GM19372 (cell line): ENCODE data around the gene ADAMTS20.

Source experiments
- ATAC-seq: cut with Tn5 transposase; IDR thresholded peaks from one replicate; pipeline ENCODE4 v1.9.1; 2021; ENCODE audit warnings: mild to moderate bottlenecking, low read depth, moderate library complexity; ENCODE audit not compliant: unreplicated experiment

Gene ADAMTS20

DNA sequence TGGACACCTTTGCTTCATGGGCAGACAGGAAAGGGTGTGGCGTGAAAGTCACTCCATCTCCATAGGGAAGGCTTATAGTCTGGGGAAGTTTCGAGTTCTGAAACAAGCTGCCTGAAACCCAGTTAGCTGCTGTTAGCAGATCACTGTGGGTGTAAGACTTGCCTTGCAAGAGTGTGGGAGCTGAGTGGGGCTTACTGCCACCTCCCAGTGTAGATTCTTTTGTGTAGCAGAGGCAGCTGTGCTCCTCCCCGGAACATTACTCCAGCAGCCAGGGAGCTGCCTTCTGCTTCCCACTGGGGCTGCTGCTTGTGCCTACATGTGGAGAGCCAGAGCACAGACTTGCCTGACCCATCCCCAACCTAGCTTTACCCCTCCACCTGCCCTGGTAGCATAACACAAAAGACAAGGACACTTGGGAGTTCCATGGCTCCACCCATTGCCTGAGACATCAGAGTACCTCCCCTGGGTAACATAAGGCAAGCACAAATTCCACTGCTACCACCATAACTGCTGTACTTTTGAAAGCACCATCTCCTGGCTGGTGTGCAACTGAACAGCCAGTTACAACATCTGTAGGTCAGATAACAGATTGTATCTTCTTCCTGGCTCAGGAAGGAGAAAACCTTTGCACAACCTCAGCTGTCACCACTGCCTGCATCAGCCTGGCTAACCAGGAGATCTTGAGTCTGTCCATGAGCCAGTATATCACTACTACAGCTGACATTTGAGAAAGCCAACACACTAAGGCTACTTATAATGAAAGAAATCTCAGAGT lies 69.5 kb downstream of the ADAMTS20 start:
- no peak for ATAC-seq

DNA sequence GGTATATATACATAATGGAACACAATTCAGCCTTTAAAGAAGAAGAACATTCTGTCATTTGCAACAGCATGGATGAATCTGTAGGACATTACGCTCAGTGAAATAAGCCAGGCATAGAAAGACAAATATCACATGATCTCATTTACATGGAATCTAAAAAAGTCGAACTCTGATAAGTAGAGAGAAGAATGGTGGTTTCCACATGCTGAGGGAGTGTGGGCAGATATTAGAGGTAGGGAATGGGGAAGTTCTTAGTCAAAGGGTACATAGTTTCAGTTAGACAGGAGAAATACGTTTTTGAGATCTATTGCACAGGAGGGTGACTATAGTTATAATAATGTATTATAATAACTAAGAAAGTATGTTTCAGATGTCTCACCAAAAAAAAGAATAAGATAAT lies 71.4 kb downstream of the ADAMTS20 start:
- ATAC-seq = no peak

DNA sequence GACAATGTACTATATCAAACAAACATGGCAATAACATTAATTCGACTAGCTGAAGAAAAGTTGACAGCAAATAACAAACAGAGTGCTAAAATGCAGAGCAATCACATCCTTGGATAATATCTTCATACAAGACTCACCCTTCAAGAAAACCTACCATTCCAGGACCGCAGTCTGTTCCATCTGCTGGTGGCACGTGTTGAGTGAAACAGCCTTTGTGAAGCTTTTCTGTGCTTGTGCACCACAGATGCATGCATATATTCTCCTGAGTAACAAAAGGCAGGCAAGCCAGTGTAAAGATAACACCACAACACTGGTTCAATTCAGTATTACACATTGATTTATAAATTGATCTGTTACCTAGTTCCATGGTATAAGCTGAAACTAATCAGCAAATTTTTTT lies 89.3 kb downstream of the ADAMTS20 start:
- ATAC-seq = no peak

DNA sequence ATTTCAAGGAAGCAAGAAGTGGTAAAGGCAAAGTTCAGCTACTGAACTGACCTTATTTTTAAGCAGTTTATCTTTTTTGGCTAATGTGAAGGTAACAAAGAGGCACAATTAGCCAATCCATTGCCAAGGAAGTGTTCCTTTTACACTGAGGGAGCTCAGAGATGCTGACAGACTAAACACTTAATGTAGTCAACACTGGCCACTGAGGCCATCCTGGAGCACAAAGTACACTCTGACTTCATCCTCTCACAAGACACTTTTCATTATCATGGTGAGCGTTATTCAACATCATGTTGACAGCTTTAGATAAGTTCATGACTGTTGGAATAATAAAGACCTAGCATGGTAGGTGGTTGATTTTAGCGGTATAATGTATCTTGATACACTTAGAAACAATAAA lies 89.9 kb downstream of the ADAMTS20 start:
- ATAC-seq = no peak

DNA sequence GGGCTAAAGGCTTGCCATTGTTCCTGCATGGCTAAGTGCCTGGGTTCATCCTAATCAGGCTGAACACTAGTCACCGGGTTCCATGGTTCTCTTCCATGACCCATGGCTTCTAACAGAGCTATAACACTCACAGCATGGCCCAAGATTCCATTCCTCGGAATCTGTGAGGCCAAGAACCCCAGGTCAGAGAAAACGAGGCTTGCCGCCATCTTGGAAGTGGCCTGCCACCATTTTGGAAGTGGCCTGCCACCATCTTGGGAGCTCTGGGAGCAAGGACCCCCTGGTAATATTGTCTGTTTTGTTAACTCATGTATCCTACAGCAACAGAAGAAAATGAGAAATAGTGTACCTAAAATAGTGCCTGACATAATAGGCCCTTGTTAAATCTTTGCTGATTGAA lies 92.7 kb downstream of the ADAMTS20 start:
- no peak for ATAC-seq

DNA sequence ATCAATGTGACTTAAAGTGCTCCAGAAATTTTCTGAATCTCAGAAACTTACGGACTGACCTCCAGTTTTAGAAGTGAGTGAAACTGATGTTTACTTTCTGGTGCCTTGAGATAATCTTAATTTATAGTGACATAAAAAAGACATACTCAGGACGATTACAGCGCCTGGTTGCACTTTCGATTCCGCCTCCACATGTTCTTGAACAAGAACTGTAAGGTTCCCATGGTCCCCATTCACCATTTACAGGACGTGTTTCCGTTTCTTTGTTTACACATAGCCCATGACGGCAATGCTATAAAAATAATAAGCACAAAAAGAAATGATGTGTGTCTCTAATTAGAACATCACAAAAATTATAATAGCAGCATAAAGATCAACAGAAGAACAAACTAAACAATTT lies 98.2 kb downstream of the ADAMTS20 start:
- ATAC-seq = no peak

DNA sequence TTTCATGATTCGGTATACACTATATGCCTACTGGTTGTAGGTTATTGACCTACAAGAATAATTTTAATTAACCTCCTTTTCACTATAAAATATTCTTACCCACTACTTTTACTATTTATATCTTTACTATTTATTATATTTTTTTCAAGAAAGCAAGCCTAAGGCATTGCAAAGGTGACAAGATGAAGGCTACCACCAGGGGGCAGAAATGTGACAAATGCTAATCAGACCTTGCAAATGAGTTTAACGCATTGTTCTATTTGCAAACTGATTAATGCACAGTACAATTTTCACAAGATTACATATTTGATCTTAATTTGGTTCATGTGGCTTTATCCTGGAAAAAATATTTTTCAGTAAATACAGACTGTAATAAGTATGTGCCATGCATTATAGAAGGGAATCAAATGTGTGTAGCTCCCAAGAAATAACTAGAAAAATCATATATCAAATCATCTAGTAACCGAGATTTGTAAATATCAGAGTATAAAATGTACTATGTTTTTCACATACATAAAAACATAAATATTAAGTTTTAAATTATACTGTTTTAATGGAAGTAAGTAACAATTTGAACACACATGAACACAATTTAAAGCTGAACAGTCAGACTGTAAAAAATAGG lies 107.0 kb downstream of the ADAMTS20 start:
- peak; percentile 72 for ATAC-seq

DNA sequence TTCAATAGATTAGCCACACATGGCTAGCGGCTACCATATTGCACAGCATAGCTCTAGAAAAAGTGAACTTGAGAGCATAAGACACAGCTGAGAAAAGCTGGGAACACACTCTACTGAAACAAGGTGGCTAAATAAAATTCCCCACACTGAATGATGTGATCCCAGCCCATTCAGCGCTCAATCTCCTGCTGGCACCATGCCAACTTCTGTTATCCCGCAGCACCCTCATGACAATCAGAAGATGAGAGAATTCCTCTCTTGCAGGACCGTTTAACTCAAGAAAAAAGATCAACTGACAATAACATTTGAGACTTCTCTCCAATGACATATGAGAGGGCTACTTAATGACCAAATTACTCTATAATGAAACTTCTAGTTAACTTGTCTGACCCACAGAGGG lies 115.4 kb downstream of the ADAMTS20 start:
- no peak for ATAC-seq

DNA sequence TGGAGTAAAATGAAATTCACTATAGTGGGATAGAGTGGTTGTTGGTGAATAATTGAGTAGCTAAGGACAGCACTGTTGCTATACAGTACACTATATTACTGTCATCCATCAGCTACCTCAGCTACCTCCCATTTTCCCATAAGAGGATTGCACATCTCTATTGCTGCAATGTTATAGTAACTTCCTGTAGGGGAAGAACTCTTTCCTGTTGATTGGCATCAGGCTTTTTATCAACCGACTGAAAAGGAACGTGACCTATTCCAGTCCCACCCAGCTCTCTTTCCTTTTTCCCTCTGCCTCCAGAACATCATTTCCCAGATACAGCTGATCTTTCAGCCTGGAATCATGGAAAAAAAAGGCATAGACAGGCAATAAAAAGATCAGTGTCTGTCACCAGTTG lies 117.4 kb downstream of the ADAMTS20 start:
- no peak for ATAC-seq

DNA sequence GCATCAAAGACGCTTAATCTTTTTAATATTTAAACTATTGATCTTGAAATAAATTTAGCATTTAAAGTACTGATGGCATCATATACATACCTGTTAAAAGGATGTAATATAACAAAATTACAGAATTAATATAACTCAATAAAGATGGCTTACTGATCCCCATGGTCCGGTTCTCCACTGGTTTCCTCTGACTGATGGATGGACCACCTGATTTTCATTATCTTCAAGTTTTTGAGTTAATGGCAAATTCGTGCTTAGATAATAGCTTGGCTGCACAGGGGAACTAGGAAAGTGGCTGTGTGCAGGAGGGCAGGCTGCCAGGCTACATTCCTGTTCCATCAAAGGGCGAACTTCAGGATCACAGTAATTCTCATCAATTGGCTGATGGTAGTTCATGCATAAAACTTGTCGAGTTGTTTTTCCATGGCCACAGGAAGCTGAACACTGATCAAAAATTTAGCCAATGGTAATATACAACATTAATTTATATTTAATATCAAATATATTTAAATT lies 123.9 kb downstream of the ADAMTS20 start:
- no peak for ATAC-seq

DNA sequence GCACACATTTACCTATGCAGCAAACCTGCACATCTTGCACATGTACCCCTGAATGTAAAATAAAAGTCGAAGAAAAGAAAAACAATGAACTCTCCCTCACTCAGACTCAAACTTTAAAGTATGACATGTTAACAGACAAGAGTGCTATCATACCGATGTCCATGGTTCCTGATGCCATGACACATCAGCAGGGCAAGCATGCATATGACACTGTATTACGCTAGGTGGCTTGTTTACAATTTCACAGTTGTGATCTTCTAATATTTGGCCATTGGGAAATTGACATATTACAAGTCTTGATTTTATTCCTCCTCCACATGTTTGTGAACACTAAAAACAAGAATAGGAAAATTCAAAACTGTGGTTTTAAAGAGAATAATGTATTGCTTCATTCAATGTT lies 126.6 kb downstream of the ADAMTS20 start:
- no peak for ATAC-seq

DNA sequence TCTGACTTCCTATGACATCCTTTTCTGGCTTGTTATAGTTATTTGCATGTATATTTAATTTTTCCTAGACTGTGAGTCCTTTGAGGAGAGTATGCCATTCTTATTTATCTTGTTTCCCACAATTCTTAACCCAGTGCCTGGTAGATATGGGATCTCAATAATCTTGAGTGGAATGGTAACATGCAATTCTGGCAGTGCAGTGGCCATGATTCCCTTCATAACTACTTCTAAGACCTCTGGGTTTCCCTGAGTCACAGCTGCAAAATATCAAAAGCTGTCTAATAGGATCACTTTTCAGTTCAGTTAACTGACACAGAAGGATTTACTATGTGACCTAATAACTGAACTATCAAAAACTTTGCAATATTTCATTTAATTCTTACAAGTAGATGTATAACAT lies 135.0 kb downstream of the ADAMTS20 start:
- no peak for ATAC-seq

DNA sequence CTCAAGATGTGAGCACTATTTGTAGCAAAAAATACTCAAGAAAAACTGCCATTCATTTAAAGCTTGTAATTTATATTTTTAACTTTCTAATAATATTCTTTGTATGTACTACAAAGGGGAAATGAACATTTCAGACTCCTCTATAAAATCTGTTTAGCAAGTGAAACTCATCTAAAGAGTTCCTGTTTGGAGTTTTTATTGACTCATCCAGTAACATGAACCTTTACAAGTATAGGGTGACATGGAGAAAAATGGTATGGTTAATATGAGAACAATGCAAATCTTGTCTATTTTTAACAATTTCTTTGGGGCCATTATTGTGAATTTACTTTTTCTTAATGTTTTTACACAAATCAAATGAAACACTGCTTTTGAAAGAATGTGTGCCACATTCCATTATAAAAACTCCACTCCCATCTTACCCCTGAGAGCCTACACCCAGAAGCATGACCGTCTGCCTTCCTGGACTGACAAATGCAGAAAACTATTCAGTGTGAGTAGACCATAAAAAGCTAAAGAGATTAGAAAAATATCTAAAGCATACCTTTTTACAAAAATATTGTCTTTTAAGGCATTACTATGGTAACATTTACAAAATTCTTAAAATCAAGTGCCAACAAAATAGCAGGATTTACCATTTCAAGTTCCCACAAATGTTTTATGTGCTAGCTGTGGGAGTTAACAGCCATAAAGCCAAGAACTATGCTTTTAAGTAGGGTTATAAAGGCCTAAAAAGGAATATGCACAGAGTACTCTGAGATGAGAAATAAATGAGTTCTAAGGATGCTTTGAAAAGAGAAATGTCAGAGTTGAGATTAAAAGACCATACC lies 144.0 kb downstream of the ADAMTS20 start:
- ATAC-seq = peak; percentile 54

DNA sequence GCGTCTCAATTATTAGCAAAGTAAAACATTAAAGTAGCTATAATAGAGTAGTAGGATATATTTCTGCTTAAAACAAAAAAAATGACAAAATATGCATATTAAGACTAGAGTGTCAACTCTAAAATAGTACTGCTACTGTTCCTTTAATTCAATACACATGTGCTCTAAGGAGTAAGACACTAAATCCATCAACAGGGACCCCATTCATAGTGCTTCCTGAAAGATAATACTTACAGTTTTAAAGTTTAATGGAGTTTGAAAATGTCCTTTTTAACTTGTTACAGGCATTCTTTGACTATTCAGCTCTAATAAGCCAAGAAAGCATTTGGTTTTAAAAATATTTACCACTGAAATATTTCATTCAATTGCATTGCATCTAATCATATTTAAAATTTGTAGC lies 145.2 kb downstream of the ADAMTS20 start:
- no peak for ATAC-seq

DNA sequence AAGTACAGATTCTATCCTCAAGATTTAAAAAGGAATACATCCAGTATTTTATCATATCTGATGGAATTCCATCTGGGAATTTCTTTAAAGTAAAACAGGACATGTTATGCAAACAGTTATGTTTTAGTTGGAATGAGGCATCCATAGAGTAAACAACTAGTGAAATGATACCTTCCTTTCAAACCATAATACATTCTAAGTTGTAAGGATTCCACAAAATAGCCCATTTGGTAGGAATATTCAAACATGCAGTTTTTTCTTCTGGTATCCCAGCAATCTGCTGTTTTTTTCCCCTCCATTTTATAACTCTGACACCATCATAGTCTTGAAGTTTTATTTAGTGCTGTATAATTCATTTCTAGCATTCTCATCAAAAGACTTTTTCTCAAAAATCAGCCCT lies 149.6 kb downstream of the ADAMTS20 start:
- ATAC-seq = no peak

DNA sequence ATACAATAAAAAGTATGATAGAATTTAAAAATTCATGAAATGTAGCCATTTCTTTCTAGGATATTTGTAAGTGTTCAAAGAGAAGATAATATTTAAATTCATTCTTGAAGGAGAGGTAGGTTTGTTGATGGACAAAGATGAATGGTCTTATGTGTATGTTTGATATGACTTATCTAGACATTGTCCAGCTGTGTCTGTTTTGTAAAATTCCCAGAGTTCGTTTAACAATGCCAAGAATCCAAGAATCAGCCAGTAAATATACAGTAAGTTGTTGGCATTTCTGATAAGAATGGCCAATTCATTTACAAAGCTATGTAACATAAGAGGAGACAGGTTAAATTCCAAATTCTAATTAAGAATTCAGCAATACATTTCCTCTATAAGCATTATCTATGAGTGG lies 150.9 kb downstream of the ADAMTS20 start:
- ATAC-seq = no peak

DNA sequence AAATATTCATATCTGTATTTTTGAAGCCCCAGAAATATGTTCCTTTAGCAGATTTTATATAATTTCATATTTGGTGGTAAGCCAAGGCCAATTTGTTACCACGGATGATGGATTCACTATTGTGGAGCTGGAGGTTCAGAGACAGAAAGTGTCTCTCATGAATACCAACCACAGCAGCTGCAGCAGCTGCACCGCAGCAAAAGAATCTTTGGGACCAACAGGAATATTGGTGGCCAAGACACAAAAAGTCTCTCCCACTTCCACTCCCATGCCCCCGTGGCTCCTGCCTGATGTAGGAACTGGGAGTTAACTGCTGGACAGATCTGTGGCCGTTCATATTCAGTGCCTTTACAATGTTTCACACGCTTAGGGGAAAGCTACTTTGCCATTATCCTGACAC lies 155.3 kb downstream of the ADAMTS20 start:
- no peak for ATAC-seq

DNA sequence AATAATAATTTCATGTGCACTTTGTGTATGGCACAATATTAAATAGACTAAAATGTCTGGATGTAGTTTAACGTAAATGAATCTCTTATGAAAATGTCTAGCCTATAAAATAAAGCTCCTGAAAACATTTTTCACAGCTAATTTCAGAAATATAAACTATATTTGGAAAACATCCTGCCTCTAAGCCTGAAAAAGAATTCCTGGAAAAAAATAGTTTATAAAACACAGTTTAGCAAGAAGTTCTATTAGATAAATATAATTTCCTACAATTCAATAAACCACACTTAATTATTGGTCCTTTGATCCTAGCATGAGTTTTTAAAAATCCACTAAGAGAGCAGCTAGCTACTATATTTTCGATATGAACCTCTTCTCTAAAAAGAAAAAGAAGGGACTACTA lies 159.9 kb downstream of the ADAMTS20 start:
- ATAC-seq = no peak

DNA sequence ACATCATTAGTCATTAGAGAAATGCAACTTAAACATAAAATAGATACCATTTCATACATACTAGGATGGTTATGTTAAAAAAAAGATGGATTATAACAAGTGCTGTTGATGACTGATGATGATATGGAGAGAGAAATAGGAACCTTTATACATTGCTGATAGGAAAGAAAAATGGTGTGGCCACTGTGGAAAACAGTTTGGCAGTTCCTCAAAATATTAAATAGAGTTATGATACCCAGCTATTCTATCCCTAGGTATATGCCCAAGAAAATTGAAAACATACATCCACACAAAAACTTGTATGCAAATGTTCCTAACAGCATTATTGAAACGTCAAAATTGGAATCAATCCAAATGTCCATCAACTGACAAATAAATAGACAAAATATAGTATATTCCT lies 170.1 kb downstream of the ADAMTS20 start:
- ATAC-seq = no peak

DNA sequence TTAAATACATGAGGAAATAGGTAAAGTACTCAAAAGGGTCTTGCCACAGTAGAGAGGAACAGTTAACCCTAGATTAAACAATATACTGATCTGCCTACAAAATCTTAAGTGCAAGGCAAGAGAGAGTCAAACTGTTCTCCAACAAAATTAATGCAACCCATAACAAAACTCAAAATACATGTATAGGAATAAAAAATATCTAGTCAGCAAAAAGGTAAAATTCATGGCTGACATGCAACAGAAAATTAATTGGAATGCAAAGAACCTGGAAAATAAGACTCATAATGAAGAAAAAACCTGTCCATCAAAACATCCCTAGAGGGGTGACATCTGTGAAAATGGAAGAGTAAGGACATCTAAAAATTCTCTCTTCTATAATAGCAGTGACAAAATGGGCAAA lies 173.6 kb downstream of the ADAMTS20 start:
- no peak for ATAC-seq

DNA sequence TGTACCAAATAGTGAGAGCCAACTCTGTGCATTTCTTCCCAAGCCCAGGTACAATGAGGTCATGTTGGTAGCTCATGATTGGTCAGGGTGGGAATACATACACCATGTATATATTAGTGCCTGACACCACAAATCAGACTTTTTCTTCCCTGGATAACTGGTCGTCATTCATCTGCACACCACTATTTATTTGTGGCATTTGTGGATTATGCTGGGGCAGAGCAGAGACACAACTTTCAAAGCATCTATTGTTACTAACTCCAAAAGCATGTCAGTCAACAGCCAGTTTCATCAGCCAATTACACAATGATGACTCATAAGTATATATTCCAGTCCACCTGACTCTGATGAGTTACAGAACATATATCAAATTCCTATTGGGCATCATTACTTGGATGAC lies 181.7 kb downstream of the ADAMTS20 start:
- ATAC-seq = no peak
